Right hindlimb (tissue), 1 donor: ENCODE data around the gene ARL6IP6.
"Not testable (repeated sequence)": the region's sequence is repeated elsewhere in the genome, so short reads cannot be mapped to it uniquely, and the experiment has no call there.

ENCODE experiments used
- DNase-seq: peaks from one replicate; pipeline ENCODE4 v3.0.0-alpha.2; 2018

Gene ARL6IP6

DNA sequence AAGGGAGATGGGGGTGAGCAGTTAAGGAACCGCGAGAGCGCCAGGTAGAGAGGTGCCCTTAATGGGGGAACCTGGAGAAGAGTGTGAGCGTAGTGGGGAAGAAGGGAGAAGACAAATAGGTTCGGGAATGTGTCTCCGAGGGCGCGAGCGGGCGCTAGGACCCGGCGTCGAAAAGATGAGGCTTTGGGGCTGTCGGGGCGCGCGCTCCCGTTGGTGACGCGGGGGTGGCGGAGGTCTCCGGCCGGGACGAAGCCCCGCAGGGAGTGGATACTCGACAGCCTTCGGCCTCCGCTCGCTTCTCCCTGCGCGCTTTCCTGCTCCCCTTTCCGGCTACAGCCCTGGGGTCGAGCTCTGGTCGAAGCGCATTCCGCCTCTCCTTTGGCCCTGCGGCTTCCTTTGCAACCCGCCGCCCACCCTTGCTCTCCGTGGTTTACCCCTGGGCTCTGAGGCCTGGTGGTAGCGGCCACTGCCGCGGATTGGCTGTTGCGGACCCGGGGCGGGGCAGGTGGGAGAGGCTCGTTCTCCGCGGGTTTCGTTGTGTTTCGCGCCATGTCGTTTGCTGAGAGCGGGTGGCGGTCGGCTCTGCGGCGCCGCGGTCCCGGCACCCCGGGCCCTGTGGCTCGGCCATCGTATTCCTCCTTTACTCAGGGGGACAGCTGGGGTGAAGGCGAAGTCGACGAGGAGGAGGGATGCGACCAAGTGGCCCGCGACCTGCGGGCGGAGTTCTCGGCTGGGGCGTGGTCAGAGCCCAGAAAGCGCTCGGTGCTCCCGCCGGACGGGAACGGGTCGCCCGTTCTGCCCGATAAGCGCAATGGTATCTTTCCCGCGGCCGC, at the start of gene ARL6IP6:
Gene ARL6IP6 (plus strand): TSS at position 545 of the 833 bp plus-strand sequence. CDS start 5 bp downstream, at position 550.
- DNase-seq = peak; percentile 96

DNA sequence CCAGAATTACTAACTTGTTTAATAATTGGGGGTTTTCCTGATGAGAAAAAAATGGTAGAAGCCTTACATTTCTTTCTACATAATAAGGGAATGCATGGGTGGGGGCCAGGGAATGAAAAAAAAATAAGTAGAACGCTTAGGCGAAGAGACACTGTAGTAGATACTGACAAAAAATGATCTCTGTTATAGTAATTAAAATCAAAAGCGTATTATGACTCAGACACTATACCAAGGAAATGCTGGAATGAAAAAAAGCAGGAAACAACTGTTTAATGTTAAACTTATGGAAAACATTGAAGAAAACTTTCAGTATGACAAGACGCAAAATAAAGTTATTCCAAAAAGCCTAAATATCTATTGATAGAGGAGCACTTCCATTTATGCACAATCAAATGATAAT, 44.1 kb upstream of the ARL6IP6 start:
- DNase-seq = no peak

DNA sequence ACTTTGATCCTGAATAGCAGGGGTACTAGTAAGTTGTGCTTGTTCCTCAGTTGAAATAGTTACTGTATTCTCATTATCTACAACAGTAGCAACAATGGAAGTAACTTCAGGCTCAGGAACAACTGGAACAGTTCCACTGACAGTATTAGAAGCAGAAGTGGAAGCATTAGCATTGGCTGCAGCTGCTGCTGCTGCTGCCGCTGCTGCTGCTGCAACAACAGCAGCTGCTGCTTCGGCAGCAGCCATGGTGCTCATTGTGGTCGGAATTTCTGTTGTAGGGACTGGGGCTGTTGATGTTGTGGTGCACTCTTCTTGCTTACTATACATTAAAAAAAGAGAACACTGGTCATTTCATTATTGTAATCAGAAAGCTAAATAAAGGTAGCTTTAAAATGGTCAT, 42.0 kb upstream of the ARL6IP6 start:
- peak; percentile 27 for DNase-seq

DNA sequence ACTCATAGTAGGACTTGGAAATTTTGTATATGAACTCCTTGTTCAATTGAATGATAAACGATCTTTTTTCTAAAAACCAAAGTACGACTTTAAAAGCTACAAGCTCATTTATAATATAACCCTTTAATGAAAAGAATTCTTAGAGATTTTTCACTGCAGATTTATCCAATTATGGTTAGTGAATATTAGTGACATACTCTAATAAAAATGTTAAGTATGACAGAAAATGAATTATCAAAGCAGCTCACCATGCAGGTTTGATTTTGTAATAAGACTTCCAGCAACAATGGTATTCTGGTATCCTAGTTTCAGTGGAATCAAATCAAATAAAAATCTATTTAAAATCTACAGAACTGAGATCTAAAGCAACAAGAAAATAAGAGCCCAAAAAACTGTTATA, 39.6 kb upstream of the ARL6IP6 start:
- DNase-seq = no peak

DNA sequence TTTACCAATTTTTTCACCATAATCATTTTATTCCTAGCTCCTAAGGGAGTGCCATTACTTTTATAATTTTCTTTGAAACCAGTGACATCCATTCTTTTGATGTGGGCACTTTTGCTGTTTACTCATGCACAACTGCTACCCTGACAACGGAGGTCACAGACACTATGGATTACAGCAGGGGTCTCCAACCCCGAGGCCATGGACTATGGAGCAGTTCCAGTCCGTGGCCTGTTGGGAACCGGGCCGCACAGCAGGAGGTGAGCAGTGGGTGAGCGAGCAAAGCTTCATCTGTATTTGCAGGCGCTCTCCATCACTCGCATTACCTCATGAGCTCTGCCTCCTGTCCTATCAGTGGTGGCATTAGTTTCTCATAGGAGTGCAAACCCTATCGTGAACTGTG, 35.8 kb upstream of the ARL6IP6 start:
- no peak for DNase-seq

DNA sequence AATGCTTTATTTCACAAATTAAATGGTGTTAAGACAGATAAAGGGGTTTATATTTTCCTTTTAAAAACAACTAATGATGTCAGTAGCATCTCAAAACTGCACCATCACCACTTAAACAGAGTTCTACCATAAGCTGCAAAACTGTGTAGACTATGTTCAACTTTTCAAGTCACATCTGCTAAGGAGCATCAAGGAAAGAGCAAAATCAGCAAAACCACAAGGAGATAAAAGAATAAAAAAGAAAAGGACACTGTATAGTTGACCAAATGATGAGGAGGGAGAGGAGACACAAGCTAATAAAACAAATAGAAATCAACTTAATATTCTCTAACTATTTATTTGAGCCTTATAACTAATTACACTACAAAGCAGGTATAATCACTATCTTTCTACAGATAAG, 35.0 kb upstream of the ARL6IP6 start:
- DNase-seq = no peak

DNA sequence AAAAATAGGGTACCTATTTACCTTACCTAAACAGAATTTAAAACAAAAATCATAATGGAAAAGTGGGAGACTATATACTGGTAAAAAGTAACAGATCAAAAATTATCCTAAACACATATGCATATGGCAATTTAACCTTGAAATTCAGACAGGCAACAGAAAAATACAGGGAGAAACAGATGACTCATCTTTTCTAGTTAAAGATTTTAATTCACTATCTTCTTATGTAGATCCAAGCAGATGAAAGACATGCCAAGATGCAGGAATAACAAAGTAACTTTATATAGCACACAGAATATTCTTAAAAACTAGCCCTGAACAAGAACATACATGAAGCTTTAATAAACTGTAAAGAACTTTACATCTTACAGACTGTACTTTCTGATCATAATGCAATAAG, 32.1 kb upstream of the ARL6IP6 start:
- no peak for DNase-seq

DNA sequence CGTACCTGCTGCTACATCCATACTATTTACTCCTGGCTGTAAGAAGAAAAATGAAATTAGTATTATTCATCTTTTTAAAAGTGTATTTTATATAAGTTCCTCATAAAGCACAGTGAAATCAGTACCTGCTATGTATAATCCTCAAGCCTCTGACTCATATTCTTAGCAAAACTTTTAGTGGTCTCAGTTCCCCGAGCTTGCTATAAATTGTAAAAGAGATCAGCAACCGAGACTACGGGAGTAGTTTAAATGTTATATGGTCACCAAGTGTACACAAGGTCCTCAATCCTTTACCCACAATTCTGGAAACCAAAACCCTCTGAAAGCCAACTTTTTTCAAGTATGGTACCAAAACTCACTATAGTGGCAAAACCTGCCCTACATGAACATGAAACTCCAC, 25.4 kb upstream of the ARL6IP6 start:
- DNase-seq = no peak

DNA sequence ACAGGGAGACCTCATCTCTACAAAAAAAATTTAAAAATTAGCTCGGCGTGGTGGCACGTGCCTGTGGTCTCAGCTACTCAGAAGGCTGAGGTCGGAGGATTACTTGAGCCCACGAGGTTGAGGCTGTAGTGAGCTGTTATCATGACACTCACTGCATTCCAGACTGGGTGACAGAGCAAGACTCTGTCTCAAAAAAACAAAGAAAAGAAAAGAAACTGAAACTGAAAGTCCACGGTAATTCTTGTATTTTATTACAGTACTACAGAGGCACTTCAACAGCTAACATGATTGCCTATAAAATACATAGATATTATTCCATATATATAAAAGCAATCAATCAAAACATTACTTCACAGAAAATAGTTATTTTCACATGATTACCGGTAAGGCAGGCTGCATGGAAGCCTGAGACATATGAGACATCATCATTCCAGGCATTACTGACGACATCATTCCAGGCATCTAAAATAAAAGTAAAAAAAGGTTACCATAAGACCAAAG, 24.2 kb upstream of the ARL6IP6 start:
- DNase-seq = no peak

DNA sequence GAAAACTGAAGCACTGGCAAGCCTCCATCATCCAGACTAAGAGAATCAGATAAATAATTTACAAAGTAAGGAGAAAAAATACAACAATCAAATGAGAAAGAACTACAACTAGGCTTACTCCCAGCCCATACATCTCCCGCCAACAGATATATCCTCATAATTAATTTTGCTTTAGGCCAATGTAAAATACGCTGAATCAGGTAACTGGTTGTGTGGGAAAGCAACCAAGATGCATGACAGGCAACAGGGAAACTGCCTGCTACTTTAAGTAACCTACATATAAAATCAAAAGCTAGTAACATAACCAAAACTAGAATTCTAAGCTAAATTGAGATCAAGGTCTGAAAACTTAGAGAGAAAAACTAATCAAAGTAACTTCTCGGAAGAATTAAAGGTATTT, 22.7 kb upstream of the ARL6IP6 start:
- no peak for DNase-seq

DNA sequence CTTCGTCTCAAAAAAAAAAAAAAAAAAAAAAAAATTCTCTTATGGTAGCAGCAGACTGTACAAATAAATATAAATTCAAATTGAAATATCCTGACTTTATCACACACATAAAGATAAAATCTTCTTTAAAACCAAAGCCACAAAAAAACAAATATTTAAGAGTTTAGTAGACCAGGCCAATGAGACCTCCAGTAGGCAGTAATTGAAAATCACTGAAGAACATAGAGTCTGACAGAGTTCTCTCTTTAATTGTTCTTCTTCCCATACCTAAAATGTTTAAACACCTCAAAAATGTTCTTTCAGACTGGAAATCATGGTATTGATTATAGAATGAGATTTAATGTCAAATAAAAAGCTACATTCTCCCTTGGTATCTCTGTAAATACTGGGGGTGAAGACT, 21.9 kb upstream of the ARL6IP6 start:
- no peak for DNase-seq

DNA sequence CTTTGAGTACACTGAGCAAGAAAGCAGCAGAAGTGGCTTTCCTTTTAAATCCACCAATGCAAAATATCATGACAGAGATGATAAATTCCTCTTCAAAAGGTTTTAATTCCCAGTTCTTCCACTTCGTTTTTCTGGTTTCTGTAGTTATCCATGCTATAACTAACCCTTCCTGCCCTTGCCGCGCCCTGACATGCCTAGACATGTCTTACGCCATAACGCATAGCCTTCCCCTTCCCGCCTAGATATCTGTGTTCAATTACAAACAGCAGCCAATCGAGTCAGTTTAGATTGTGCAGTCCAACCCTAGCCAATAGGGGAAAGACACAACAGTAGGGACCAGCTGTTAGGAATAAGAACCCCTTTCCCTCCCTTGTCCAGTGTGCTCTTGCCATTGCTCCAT, 17.2 kb upstream of the ARL6IP6 start:
- no peak for DNase-seq

DNA sequence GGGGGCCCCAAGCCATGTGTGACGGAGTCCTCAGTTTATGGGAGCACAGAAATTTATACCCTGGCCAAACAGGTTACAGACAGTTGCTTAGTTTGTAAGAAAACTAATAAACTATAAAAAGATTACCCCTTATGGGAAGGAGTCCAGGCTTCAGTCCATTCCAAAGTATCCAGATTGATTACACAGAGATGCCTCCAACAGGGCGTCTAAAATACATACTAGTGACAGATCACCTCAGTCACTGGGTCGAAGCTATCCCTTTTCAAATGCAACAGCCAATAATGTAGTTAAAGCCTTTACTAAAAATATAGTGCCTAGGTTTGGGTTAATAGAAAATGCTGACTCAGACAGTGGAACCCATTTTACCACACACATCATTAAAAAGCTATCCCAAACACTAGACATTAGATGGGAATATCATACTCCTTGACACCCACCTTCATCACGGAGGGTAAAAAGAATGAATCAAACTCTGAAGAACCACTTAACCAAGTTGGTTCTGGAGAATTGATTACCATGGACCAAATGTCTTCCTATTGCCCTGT, 11.9 kb upstream of the ARL6IP6 start:
- no peak for DNase-seq

DNA sequence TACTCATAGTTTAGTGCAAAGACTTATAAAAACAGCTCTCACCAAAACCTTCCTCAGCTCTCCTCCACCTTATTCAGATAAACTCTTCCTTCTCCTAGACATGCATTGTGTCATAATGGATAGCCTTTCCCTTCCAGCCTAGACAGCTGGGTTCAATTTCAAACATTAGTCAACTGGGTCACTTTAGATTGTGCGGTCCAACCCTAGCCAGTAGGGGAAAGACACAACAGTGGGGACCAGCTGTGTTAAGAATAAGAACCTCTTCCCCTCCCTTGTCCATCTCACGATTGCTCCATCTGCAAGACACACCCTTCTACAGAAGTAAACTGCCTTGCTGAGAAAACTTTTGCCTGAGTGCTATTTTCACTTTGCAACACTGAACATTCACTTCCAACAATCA, 9.7 kb upstream of the ARL6IP6 start:
- no peak for DNase-seq

DNA sequence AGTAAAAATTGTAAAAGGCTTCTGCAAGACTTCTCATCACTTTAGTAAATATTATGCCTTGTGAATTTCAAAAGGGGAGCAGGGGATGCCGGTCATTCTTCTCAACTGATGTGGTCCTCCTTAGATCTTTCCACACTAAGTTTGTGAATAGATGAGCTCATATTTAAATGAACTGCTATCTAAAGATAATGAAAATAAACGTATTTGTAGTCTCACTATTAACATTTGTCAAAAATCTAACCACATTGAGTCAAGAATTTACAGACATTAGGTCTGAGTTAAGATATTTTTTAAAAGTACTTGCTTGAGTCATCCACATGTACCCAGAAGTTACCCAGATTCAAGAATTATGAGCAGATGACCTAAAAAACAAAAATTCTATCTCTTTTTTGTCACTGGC, 7.7 kb upstream of the ARL6IP6 start:
- no peak for DNase-seq

DNA sequence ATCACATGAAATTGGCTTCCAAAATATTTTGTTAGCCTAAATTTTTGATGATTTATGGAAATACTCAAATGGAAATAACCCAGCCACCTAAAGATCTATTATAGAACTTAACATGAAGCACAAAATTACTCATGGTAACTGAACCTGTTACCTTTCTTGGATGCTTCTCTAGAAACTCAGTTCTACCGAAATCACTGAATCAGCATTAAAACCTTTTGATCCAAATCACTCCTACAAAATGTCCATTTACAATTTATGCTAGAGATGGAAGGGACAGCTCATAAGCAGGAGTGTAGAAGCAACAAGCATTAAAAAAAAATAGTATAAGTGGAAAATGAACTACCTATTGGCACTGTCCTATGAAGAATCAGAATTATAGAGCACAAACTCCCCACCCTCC, 3.3 kb upstream of the ARL6IP6 start:
- DNase-seq = no peak

DNA sequence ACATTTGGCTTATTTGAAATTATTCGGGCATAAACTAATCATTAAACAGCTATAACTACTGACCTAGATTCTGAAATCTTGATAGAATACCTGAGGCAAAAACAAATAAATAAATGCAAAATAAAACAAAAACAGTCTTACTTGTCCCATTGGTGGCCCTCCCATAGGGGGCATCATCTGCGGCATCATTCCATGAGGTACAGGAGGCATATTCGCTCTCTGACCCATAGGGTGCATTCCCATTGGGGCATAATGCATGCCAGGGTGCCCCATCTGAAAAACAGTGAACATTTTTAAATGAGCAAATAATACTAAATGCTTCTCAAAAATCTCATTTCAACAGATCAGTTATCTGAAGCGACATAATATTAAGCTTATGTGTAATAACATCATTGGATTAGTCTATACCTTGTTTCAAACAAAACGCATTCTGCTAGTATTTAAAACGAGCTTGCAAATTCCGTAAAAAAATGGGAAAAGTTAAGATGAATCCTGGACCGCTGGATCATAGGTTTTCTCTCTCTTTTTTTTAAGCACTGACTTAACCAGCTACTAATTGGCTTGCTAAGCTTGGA, 2.5 kb upstream of the ARL6IP6 start:
- no peak for DNase-seq

DNA sequence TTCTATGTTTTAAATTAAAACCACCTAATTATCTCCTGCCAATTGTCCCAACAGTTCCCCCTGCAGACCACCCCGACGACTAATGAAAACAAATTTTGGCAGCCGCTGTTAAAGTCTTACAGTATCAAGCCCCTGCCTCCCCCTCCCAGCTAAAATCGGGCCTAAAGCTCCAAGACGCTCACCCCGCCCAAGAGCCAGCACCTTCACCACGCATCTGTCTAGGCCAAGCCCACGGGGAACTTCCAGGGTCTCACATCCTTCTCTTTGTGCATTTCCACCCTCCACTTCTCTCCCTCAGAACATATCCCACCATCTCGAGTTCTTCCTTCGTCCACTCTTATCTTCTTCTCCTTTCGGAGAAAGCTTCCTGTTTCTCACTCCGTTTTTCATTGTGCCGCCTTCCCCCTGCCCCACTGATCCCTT, 1.6 kb upstream of the ARL6IP6 start:
- DNase-seq = peak; percentile 45

DNA sequence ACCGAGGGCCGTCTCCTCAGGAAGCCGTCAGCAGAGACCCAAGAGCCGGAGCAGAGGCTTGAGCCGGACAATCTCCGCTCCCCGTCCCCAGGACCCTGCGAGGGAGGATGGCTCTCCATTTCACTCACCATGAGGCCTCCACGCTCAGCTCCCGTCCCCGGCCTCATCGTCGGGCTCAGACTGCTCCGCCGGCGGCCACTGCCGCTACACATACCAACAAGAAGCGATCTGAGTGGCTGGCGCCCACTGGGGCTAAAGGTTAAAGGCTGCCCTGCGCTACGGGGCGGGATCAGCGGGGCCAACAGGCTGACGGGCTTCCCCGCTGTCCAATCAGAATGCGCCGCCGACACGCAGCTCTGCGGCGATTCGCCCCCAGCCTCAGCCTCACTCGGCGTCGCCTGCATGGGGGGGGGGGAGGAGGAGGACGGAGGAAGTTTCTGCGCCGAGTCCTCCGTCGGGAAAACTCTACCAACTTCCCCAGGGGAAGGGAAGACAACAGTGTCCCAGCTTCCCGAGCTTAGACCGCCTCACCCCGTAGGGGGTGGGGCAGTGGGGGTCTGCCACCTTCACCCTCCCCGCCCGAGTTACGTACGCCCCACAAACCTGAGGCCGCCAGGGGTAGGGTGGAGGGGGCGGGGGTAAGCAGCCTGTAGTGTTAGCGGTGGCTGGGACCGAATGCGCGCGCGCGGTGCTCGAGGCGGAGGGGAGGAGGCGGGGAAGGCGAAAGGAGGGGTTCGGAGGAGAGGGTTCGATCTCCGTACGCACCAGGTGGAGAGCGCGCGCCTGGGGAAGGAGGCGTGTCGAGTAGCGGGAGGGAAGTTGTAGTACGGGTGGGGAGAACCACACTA, 968 bp upstream of the ARL6IP6 start, which contains the start of gene PRPF40A:
Gene PRPF40A (minus strand): TSS at position 234 of the 848 bp plus-strand sequence. CDS start 22 bp downstream, at position 212.
- peak; percentile 99 for DNase-seq

DNA sequence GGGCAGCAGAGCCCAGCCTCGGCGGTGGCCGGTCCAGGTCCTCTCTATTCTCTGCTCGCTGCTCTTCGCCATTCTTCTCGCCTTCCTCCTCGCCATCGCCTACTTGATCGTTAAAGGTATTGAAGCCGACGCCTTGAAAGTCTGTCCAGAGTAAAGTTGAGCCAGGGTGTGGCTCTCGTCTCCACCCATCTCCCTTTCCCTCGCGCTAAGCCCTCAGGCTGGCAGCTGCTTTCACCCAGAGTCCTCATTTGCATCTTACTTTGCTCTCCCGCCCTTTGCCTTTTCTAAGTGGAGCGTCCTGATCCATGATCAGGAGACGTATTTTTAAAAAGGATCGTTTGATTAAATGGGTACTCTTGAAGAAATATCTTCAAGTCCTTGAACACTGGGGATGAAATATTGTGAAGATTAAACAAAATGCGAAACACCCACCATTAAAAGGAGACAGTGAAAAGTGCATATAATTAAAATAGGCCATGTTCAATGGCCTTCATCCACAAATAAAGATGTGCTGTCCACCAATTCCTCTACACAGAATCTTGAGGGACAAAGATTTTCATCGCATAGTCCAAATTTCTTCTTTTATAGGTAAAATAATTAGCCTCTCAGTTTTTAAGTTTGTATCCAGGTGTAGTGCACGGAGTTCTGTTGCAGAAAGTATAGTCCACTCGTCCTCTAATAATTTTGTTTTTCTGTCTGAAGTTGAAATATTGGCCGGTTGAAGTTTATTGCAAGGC, 657 bp downstream of the ARL6IP6 start:
- DNase-seq = peak; percentile 59

DNA sequence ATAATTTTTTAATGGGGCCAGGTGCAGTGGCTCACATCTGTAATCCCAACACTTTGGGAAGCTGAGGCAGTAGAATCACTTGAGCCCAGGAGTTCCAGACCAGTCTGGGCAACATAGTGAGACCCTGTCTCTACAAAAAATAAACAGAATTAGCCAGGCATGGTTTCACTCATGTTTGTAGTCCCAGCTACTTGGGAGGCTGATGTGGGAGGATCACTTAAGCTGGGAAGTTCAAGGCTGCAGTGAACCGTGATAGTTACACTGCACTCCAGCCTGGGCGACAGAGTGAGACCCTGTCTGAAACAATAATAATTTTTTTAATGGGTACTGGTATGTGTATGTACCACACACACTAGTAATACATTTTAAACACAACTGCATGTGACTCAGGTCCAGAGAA, 2.4 kb downstream of the ARL6IP6 start:
- no peak for DNase-seq

DNA sequence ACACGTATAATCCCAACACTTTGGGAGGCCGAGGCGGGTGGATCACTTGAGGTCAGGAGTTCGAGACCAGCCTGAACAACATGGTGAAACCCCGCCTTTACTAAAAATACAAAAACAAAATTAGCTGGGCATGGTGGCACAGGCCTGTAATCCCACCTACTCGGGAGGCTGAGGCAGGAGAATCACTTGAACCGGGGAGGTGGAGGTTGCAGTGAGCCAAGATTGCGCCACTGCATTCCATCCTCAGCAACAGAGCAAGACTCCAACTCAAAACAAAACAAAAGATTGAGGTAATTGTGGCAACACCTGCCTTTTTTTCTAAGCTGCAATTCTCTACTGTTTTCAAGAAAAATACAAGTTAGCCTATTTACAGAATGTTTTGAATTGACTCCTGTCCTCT, 4.2 kb downstream of the ARL6IP6 start:
- DNase-seq = not testable (repeated sequence)
